Breast epithelium (tissue), 3 donors: Measurements from ENCODE around the gene HSF5.

Experiments used
- POLR2A ChIP-seq: fragments of 450-650 bp; IDR thresholded peaks from one replicate; pipeline ENCODE4 v1.6.1; 2016; ENCODE audit warnings: antibody characterized with exemption, mild to moderate bottlenecking, moderate library complexity
- POLR2AphosphoS5 ChIP-seq, 3 donors: sonication (generic); formaldehyde crosslinking; IDR thresholded peaks; one replicate each; pipeline ENCODE4 v1.6.1; 2017; ENCODE audit warnings: antibody characterized with exemption in 3 of 3
- TF ChIP-seq, protein P1 (sequence below), 3 donors: fragments of 450-650 bp; IDR thresholded peaks; one replicate each; pipeline ENCODE4 v1.5.1; 2016 to 2017; ENCODE audit warnings: antibody characterized with exemption in 3 of 3, mild to moderate bottlenecking in 3 of 3, moderate library complexity in 3 of 3

DNA sequence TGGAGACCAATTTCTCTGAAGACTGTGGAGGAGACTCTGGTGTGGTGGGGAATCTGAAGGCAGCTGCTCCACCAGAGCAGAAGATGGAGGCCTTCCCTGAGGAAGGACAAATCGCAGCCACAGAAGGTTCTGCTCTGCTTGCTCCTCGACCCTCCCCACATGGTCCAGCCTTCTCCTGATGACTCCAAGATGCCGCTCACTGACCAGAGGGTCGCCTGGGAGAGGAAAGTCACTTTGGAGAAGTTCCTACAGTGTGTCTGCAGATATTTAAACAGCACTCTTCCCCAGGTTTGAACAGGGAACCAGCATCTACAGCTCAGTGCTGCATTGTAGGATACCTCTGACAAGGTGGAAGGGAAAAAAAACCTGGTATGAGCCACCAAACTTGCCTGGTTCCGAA lies 115.2 kb downstream of the HSF5 start:
- TF ChIP-seq, protein P1, sequence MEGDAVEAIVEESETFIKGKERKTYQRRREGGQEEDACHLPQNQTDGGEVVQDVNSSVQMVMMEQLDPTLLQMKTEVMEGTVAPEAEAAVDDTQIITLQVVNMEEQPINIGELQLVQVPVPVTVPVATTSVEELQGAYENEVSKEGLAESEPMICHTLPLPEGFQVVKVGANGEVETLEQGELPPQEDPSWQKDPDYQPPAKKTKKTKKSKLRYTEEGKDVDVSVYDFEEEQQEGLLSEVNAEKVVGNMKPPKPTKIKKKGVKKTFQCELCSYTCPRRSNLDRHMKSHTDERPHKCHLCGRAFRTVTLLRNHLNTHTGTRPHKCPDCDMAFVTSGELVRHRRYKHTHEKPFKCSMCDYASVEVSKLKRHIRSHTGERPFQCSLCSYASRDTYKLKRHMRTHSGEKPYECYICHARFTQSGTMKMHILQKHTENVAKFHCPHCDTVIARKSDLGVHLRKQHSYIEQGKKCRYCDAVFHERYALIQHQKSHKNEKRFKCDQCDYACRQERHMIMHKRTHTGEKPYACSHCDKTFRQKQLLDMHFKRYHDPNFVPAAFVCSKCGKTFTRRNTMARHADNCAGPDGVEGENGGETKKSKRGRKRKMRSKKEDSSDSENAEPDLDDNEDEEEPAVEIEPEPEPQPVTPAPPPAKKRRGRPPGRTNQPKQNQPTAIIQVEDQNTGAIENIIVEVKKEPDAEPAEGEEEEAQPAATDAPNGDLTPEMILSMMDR (IDR thresholded peaks at IDR 0.05), result no peak
- TF ChIP-seq POLR2AphosphoS5 (IDR thresholded peaks at IDR 0.05) (no peak), POLR2A (no peak)
